Left cardiac atrium (tissue), 4 donors: ENCODE results near the gene CPLX4. TPM values are rescaled to one million over a fixed set of nuclear protein-coding genes. Genes with fewer than 3 reads are reported as not detected.

ENCODE experiments used
- ATAC-seq, 2 donors: fragments of 200-7000 bp; cut with Tn5 transposase; one replicate each; pipeline ENCODE4 v1.9.1; 2020; ENCODE audit warnings: mild to moderate bottlenecking in 2 of 2, moderate library complexity in 2 of 2
- DNase-seq: peaks from one replicate; pipeline ENCODE4 v3.0.0-alpha.2; 2020
- intact Hi-C, 2 donors: fragments of 100-400 bp; cut with DNase I; formaldehyde crosslinking; loops; one replicate each; pipeline versions ENCODE4 v1.14.1 to v1.15.1; 2022 to 2023
- total RNA-seq, 2 donors: library from RNA; stranded (reverse); fragmentation: NEBNext Ultra II Directional; extraction: Animal tissue kit (Norgen Biotek cat#: 25700); gene quantifications; one replicate each; pipeline ENCODE4 v1.2.1, GENCODE V29; 2021
- donor health status: DM: no; HTN: yes; CAD: no.
- donor health status: DM: no; HTN: yes; CAD: no; lungs with severe emphysema.
- donor health status: DM: yes; HTN: yes; CAD: no.
- donor health status: Dilated cardiomyopathy.

Gene CPLX4
- total RNA-seq, 2 donors from 2014 or later = not detected

GRCh38 chr18:59311631-59312030 is 6.8 kb downstream of the CPLX4 start:
- intact Hi-C loops = no loop called here
- DNase-seq = no peak
- no peak for ATAC-seq

DNA sequence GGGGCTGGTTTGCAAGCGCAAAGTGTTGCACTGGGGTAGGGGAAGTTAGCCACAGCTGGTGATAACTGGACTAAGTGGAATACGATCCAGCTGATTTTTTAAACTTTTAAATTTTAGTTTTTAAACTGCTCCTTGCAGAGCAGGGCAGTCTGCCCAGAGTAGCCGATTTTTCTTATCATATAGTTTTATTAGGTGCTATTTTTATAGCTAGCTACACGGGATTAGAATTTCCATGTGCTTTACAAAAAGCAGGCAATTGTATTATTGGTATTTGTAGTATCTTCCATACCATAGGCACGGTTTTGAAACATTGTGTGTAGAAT is 9.6 kb downstream of the CPLX4 start:
- ATAC-seq (no peak), DNase-seq (no peak)
- intact Hi-C loops = loop anchor here (2.0 to 10.0 kb wide), 3 partner anchors 92 to 516 kb away; no protein-coding TSS in a partner anchor

- DNase-seq = peak; percentile 83
- ATAC-seq = peak; percentile 97 to 98
- intact Hi-C loops = loop anchor here (2.0 to 10.0 kb wide), 3 partner anchors 92 to 516 kb away; no protein-coding TSS in a partner anchor
Measured at GRCh38 chr18:59308248-59308937, 10.1 kb downstream of the CPLX4 start.

GRCh38 chr18:59306640-59307039 is 11.8 kb downstream of the CPLX4 start:
- intact Hi-C loops = loop anchor here (5.0 to 10.0 kb wide), 2 partner anchors 96 to 518 kb away; no protein-coding TSS in a partner anchor
- no peak for DNase-seq
- ATAC-seq = no peak

GRCh38 chr18:59305295-59305694 is 13.2 kb downstream of the CPLX4 start:
- DNase-seq (no peak), ATAC-seq (no peak)
- intact Hi-C loops = loop anchor here (5.0 to 10.0 kb wide), 2 partner anchors 97 to 520 kb away; no protein-coding TSS in a partner anchor

GRCh38 chr18:59303656-59304195 is 14.7 kb downstream of the CPLX4 start:
- DNase-seq (no peak), ATAC-seq (no peak)
- intact Hi-C loops = loop anchor here in 1 of 2 donors (10.0 kb wide), 1 partner anchor 521 kb away; no protein-coding TSS in a partner anchor

DNA sequence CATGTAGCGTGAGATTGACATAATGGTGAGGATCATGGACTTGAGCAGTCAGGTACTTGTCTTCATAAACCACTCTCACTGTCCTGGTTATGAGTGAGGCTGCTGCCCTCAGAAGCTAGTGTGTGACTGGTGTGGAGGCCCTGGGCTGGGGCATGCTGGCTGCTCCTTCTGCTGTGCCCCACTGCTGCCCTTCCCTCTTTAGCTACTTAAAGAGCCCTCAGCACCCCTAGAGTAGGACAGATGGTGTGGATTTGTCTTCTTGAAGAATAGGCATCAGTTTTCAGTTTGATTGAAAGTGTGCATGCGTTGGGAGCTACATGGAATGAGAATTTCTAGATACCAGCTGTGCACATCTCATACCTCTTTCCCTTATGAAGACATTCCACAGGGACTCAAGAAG is 15.4 kb downstream of the CPLX4 start:
- DNase-seq (no peak), ATAC-seq (no peak)
- intact Hi-C loops = loop anchor here in 1 of 2 donors (10.0 kb wide), 1 partner anchor 522 kb away; no protein-coding TSS in a partner anchor

- DNase-seq (no peak), ATAC-seq (no peak)
- intact Hi-C loops = loop anchor here in 1 of 2 donors (10.0 kb wide), 1 partner anchor 523 kb away; no protein-coding TSS in a partner anchor
Measured at GRCh38 chr18:59301929-59302328, 16.5 kb downstream of the CPLX4 start.

GRCh38 chr18:59300676-59301285 is 17.7 kb downstream of the CPLX4 start:
- ATAC-seq = no peak
- intact Hi-C loops = loop anchor here in 1 of 2 donors (10.0 kb wide), 1 partner anchor 524 kb away; no protein-coding TSS in a partner anchor
- DNase-seq = no peak

DNA sequence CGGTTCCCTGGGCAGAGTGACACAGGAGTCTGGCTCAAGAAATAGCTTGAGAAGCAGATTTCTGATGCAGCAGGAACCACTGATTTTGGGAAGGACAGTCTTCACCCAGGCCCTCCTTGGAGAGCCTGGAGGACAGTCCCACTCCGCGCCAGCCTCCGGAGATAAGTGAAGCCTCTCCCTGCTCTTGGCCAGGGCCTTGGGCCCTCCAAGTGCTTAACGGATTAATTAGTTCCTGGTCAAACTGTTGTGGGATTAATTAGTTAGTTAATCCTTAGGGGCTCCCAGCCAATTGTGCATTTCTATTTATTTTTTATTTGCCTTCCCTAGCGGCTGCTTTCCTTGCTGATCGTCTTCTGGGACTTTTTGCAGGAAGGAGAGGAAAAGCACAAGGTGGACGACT is 19.6 kb downstream of the CPLX4 start:
- ATAC-seq (no peak), DNase-seq (no peak)
- intact Hi-C loops = no loop called here

DNA sequence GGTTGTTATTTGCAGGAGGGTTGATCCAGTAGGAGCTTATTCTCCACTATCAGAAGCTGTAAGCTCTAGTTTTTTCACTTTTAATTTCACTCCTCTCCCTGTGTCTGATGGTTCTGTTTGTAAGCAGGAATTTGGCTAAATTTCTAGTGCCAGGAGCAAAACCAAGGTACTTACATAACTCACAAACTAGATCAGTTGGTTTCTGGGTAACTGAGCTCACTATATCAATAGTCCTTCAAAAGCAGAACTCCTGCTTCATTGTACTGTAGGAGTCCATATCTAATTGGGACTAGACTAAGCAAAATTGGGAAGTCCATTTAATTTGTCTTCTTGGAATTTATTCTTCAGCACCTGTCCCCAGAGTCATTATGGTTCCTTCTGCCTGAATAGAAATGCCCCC is 25.1 kb downstream of the CPLX4 start:
- DNase-seq (no peak), ATAC-seq (no peak)
- intact Hi-C loops = no loop called here

DNA sequence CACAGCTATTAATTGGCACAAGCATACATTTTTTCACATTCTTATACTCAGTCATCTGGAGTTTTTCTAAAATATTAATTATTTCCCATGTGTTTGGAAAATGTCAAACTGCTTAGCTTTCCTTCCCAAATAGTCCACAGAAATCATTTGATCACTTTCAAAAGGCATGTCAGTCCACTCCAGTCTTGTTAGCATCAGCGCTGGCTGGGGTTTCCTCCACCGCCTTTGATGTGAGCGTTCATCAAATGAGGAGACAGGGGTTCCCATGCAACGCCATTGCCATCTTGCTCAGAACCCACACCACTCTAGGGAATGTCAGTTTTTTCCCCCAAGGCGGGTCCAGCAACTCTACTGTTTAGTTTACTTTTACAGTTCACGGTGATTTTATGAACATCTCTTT is 32.1 kb downstream of the CPLX4 start:
- intact Hi-C loops = no loop called here
- DNase-seq = no peak
- no peak for ATAC-seq

GRCh38 chr18:59282341-59282740 is 36.1 kb downstream of the CPLX4 start:
- intact Hi-C loops = no loop called here
- DNase-seq (no peak), ATAC-seq (no peak)

DNA sequence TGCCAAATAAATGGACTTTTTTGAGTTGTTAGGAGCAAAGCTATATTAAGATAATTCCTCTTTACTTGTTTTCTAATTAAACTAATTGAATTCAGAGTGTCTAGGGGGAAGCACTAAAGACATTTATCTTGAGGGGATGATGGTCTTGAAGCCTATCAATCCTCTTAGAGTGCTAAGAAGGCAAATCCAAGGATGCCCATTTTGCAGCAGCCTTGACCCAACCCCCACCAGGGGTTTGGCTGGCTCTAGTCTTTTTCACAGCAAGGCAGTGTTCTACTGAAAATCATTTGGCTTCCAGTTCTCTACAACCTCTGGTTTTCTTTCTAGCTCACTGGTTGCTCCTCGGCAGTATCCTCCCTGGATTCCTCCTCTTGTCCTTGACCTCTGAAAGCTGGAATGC is 38.7 kb downstream of the CPLX4 start:
- intact Hi-C loops = no loop called here
- no peak for ATAC-seq
- DNase-seq = no peak

- ATAC-seq (no peak), DNase-seq (no peak)
- intact Hi-C loops = no loop called here
Measured at GRCh38 chr18:59279193-59279592, 39.3 kb downstream of the CPLX4 start.

DNA sequence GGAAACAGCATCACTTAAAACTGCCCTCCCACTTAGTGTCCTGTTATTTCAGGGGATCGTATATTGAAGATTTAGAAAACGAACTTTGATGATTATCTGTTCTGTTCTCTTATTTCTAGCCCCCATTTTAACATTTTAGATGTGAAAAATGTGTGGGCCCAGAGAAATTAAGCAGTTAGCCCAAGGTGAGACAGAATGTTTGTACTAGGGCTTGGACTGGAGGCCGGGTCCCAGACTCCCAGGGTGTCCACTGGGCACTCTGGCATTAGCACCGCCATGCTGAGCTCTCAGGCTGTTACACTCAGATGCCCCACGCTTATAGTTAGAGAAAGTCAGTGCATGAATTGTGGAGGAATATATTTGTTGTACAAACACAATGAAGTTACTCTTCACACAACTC is 39.7 kb downstream of the CPLX4 start:
- DNase-seq = no peak
- ATAC-seq = no peak
- intact Hi-C loops = no loop called here

- DNase-seq (no peak), ATAC-seq (no peak)
- intact Hi-C loops = no loop called here
Measured at GRCh38 chr18:59276047-59276446, 42.4 kb downstream of the CPLX4 start.

DNA sequence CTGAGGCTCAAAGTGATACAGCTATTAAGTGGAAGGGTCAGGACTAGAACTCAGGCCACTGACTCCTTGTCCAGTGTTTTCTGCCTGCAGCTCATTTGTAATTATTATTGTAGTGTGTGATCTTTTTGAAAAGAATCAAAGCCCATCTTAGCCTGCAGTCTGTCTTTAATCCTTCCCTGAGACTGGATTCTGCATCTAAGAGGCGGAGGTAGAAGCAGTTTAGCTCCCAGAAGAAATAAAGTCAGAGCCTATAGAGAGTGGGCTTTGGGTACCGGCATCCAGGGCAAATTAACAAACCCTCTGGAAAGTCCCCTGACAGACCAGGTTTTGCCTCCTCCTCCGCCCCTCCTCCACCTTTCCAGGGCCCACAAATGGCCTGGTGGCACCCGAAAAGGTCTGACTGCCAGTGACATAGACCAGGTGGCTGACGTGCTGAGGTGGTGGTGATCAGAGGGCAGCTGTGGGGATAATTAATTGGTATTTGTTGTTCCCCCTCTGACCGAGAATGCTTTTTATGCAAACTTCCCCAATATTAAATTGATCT is 43.0 kb downstream of the CPLX4 start:
- no peak for DNase-seq
- intact Hi-C loops = no loop called here
- ATAC-seq = no peak

GRCh38 chr18:59274533-59274928 is 43.9 kb downstream of the CPLX4 start:
- DNase-seq (no peak), ATAC-seq (no peak)
- intact Hi-C loops = no loop called here
